ENCODE results near the gene HOXD13.

HOXD13 gene

DNA sequence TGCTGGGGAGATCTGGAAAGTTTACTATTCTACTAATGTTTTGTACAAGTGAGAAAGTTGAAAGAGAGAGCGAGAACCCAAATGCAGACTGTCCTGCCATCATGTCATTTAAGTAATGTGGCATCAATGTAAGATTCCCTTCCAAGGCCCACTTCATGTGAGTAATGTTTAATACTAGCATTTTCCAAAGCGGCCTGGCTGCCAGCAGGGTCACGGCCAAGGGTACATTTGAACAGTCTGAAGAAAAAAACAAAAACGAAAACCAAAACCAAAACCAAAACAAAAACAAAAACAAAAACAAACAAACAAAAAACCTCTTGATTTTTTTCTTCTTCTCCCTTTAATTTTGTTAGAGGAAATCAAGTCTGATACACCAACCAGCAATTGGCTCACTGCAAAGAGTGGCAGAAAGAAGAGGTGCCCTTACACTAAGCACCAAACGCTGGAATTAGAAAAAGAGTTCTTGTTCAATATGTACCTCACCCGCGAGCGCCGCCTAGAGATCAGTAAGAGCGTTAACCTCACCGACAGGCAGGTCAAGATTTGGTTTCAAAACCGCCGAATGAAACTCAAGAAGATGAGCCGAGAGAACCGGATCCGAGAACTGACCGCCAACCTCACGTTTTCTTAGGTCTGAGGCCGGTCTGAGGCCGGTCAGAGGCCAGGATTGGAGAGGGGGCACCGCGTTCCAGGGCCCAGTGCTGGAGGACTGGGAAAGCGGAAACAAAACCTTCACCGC, 26.2 kb downstream of the HOXD13 start:
- no peak overlapping the region for H3K4me3 ChIP-seq (replicated peaks; ENCODE audit: low read depth, low read length)
- no peak for DNase-seq (ENCODE audit: extremely low read depth, insufficient read length)
- peak; percentile 72 for TF ChIP-seq CTCF (IDR thresholded peaks at IDR 0.05; ENCODE audit: insufficient read depth, low read length, poor library complexity, severe bottlenecking)
- H3K36me3 ChIP-seq (ENCODE audit: control insufficient read depth, insufficient read depth, low read length) = no peaks in the 10 kb centered on the region
- H3K27me3 ChIP-seq (replicated peaks; ENCODE audit: control insufficient read depth, insufficient read depth, low read length) = peaks cover 4% of the 10 kb centered on the region

- no peak for DNase-seq (ENCODE audit: extremely low read depth, insufficient read length)
- H3K36me3 ChIP-seq (ENCODE audit: control insufficient read depth, insufficient read depth, low read length) = no peaks in the 10 kb centered on the region
- H3K27me3 ChIP-seq (replicated peaks; ENCODE audit: control insufficient read depth, insufficient read depth, low read length) = peaks cover 6% of the 10 kb centered on the region
- TF ChIP-seq CTCF (IDR thresholded peaks at IDR 0.05; ENCODE audit: insufficient read depth, low read length, poor library complexity, severe bottlenecking) = no peak
- H3K4me3 ChIP-seq (replicated peaks; ENCODE audit: low read depth, low read length) = no peak overlapping the region
These were observed 28.1 kb downstream of the HOXD13 start for GRCh38 chr2:176120364-176121189.

DNA sequence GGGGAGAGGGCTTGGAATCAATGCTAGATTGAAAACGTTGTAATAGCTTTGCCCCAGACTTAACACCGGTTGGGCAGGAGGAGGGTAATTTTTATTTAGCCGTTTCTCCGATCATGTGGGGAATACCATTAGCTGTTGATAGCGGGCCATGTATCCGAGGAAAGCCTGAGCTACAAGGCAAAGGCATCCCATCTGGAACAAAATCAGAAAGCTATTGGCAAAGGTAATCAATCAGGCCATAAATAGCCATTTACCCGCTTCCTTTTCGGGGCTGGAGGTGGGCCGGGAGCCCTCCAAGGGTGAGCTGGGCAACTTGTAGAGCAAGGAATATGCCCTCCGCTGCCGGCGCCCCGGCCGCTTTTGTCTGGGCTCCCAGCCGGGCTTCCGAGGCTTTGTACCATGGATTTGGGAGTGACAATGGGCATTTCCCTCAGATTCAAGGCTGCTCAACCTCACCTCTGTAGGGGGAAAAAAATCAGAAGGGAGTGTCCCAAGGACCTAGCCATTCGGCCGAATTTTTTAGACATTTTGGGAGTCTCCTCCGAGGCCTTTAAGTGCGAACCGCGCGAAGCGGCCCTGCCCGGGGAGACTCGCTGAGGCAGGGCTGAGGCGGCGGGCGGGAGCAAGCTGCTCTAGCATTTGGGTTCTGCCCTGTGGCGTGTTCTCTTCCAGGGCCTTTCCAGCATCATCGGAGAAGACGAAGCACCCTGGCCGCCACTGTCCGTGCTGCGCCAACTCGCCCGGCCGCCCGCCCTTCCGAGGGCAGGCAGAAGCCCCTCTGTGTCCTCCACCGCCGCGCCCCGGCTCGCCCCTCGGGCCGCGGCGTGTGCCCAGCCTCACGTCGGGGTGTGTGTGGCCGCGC, 28.9 kb downstream of the HOXD13 start:
- no peak for TF ChIP-seq CTCF (IDR thresholded peaks at IDR 0.05; ENCODE audit: insufficient read depth, low read length, poor library complexity, severe bottlenecking)
- no peak for DNase-seq (ENCODE audit: extremely low read depth, insufficient read length)
- H3K36me3 ChIP-seq (ENCODE audit: control insufficient read depth, insufficient read depth, low read length) = no peaks in the 10 kb centered on the region
- no peak overlapping the region for H3K4me3 ChIP-seq (replicated peaks; ENCODE audit: low read depth, low read length)
- peaks cover 6% of the 10 kb centered on the region for H3K27me3 ChIP-seq (replicated peaks; ENCODE audit: control insufficient read depth, insufficient read depth, low read length)

DNA sequence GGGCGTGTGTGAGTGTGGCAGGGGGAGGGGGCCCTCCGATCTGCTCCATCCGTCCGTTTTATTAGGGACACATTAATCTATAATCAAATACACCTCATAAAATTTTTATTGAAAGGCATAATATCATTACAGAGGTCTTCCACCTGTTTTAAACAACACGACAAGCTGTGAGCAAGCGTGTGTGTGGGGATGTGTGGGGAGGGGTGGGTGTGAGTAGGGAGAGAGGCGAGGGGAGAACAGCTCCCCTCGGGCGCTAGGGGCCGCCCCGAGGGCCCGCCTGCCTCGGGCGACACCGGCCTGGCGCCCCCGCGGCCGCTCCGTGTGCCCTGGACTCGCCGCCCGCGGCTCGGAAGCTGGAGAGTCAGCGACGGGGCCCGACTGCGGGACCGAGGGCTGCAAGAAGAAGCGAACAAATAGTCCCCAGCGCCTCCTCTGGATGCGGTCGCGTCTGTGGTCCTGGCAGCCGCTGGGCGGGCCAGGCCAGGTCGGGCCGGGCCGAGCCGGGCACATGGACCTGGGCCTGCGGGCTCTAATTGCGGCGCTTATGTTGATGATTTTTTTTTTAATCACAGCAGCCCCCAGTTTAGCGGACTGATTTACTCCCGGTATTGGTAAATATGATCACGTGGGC, 29.6 kb downstream of the HOXD13 start:
- Histone ChIP-seq H3K4me3 (replicated peaks; ENCODE audit: low read depth, low read length) (no peak overlapping the region), H3K27me3 (replicated peaks; ENCODE audit: control insufficient read depth, insufficient read depth, low read length) (peaks cover 4% of the 10 kb centered on the region), H3K36me3 (ENCODE audit: control insufficient read depth, insufficient read depth, low read length) (no peaks in the 10 kb centered on the region)
- DNase-seq (ENCODE audit: extremely low read depth, insufficient read length) = no peak
- no peak for TF ChIP-seq CTCF (IDR thresholded peaks at IDR 0.05; ENCODE audit: insufficient read depth, low read length, poor library complexity, severe bottlenecking)

DNA sequence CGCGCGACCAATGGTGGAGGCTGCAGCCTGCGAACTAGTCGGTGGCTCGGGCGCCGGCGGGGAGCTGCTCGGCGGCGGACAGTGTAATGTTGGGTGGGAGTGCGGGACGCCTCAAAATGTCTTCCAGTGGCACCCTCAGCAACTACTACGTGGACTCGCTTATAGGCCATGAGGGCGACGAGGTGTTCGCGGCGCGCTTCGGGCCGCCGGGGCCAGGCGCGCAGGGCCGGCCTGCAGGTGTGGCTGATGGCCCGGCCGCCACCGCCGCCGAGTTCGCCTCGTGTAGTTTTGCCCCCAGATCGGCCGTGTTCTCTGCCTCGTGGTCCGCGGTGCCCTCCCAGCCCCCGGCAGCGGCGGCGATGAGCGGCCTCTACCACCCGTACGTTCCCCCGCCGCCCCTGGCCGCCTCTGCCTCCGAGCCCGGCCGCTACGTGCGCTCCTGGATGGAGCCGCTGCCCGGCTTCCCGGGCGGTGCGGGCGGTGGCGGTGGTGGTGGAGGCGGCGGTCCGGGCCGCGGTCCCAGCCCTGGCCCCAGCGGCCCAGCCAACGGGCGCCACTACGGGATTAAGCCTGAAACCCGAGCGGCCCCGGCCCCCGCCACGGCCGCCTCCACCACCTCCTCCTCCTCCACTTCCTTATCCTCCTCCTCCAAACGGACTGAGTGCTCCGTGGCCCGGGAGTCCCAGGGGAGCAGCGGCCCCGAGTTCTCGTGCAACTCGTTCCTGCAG, 30.3 kb downstream of the HOXD13 start, which contains the start of gene HOXD9:
Gene HOXD9, plus strand, starts transcription at position 37 of the 728 bp plus-strand sequence. Its CDS starts 50 bp downstream, at position 87.
- H3K27me3 ChIP-seq (replicated peaks; ENCODE audit: control insufficient read depth, insufficient read depth, low read length) = peaks cover 3% of the 10 kb centered on the region
- no peaks in the 10 kb centered on the region for H3K36me3 ChIP-seq (ENCODE audit: control insufficient read depth, insufficient read depth, low read length)
- no peak within 1 kb of the TSS for H3K4me3 ChIP-seq (replicated peaks; ENCODE audit: low read depth, low read length)
- DNase-seq (ENCODE audit: extremely low read depth, insufficient read length) = no peak
- no peak for TF ChIP-seq CTCF (IDR thresholded peaks at IDR 0.05; ENCODE audit: insufficient read depth, low read length, poor library complexity, severe bottlenecking)

All from GM06990 (cell line).